Activated CD4-positive, alpha-beta T cell treated with anti-CD3 and anti-CD28 coated beads, Interleukin-2, amount 50 U/mL, for 48 hours (primary cell): ENCODE results near the gene IDI1.

Source experiments
- DNase-seq, 2 experiments: peaks; one replicate each; pipeline ENCODE4 v3.0.0-alpha.2; 2020

IDI1 gene

GRCh38 chr10:1026578-1026977, 22.3 kb downstream of the IDI1 start:
- DNase-seq: no peak

- no peak for DNase-seq
Measured at GRCh38 chr10:1025683-1026082, 23.2 kb downstream of the IDI1 start, which contains the start of gene IDI2. IDI2 (minus strand) TSS chr10:1025859; CDS start chr10:1024723, 1,136 bp downstream.

- no peak for DNase-seq
Measured at GRCh38 chr10:1024103-1024502, 24.8 kb downstream of the IDI1 start.

GRCh38 chr10:1022413-1022812, 26.5 kb downstream of the IDI1 start:
- DNase-seq: no peak

- no peak for DNase-seq
Measured at GRCh38 chr10:1020958-1021357, 28.0 kb downstream of the IDI1 start.

GRCh38 chr10:1020460-1020859, 28.5 kb downstream of the IDI1 start:
- no peak for DNase-seq

- DNase-seq: no peak
Measured at GRCh38 chr10:1019362-1019761, 29.6 kb downstream of the IDI1 start.

- DNase-seq: no peak
Measured at GRCh38 chr10:1015688-1016087, 33.2 kb downstream of the IDI1 start.

- DNase-seq: no peak
Measured at GRCh38 chr10:1011696-1012095, 37.2 kb downstream of the IDI1 start.

GRCh38 chr10:1010703-1011102, 38.2 kb downstream of the IDI1 start:
- DNase-seq: no peak

- DNase-seq: peak in 1 of 2 experiments; percentile 20
Measured at GRCh38 chr10:1009947-1010346, 39.0 kb downstream of the IDI1 start.

GRCh38 chr10:1009071-1009494, 39.8 kb downstream of the IDI1 start:
- DNase-seq: no peak

- DNase-seq: no peak
Measured at GRCh38 chr10:1007583-1007982, 41.3 kb downstream of the IDI1 start.

- DNase-seq: no peak
Measured at GRCh38 chr10:1006573-1006972, 42.3 kb downstream of the IDI1 start.

- no peak for DNase-seq
Measured at GRCh38 chr10:1003884-1004670, 44.8 kb downstream of the IDI1 start.

- DNase-seq: no peak
Measured at GRCh38 chr10:1002425-1003006, 46.4 kb downstream of the IDI1 start.

- DNase-seq: no peak
Measured at GRCh38 chr10:997266-998022, 51.5 kb downstream of the IDI1 start.

GRCh38 chr10:996031-996430, 52.9 kb downstream of the IDI1 start:
- DNase-seq: no peak

- DNase-seq: no peak
Measured at GRCh38 chr10:995559-995926, 53.4 kb downstream of the IDI1 start.

GRCh38 chr10:994836-995558, 53.9 kb downstream of the IDI1 start:
- DNase-seq: no peak

- DNase-seq: no peak
Measured at GRCh38 chr10:992871-993270, 56.0 kb downstream of the IDI1 start.

GRCh38 chr10:992467-992866, 56.5 kb downstream of the IDI1 start:
- no peak for DNase-seq

- no peak for DNase-seq
Measured at GRCh38 chr10:990808-991207, 58.1 kb downstream of the IDI1 start.
